OCI-LY3 (cell line): Measurements from ENCODE around the gene HDAC4.

Experiments
- H2AFZ ChIP-seq: fragments of 200-600, 300-600 bp; shearing (Covaris generic); 2 replicates; pipeline ENCODE4 v1.6.0; 2014; ENCODE audit warnings: antibody characterized with exemption, low read depth, low read length
- H3K27ac ChIP-seq: fragments of 200-600, 300-600 bp; sonication (generic); 2 replicates; pipeline ENCODE4 v1.5.1; 2014; ENCODE audit warnings: mild to moderate bottlenecking, low read length, moderate library complexity, mixed read lengths
- H3K27me3 ChIP-seq: fragments of 200-600, 300-600 bp; sonication (generic); 2 replicates; pipeline ENCODE4 v1.6.1; 2014; ENCODE audit warnings: low read depth, low read length, mixed read lengths
- H3K36me3 ChIP-seq: fragments of 200-600, 300-600 bp; sonication (generic); replicated peaks from 2 replicates; pipeline ENCODE3; 2014; ENCODE audit warnings: low read depth, low read length, mixed read lengths
- H3K4me1 ChIP-seq: fragments of 300-600, 200-600 bp; sonication (generic); 2 replicates; pipeline ENCODE4 v1.6.1; 2014; ENCODE audit warnings: low read length, mixed read lengths
- H3K4me2 ChIP-seq: fragments of 200-600, 300-600 bp; sonication (generic); 2 replicates; pipeline ENCODE4 v1.6.1; 2014; ENCODE audit warnings: low read length, mixed read lengths
- H3K4me3 ChIP-seq: fragments of 300-600, 200-600 bp; sonication (generic); 2 replicates; pipeline ENCODE4 v1.5.1; 2014; ENCODE audit warnings: antibody characterized with exemption, mild to moderate bottlenecking, low read length, moderate library complexity
- H3K79me2 ChIP-seq: fragments of 300-600, 200-600 bp; shearing (Covaris generic); 2 replicates; pipeline ENCODE4 v1.6.1; 2014; ENCODE audit warnings: mild to moderate bottlenecking, low read length, mixed read lengths
- H3K9ac ChIP-seq: fragments of 300-600, 200-600 bp; shearing (Covaris generic); 2 replicates; pipeline ENCODE4 v1.6.0; 2014; ENCODE audit warnings: mild to moderate bottlenecking, low read length, moderate library complexity
- H3K9me3 ChIP-seq: fragments of 200-600, 300-600 bp; shearing (Covaris generic); 2 replicates; pipeline ENCODE4 v1.6.1; 2014; ENCODE audit warnings: low read length, mixed read lengths; ENCODE audit not compliant: insufficient read depth
- H4K20me1 ChIP-seq: fragments of 200-600, 300-600 bp; sonication (generic); 2 replicates; pipeline ENCODE4 v1.6.1; 2016; ENCODE audit warnings: low read length, mixed read lengths; ENCODE audit not compliant: insufficient read depth
- CTCF ChIP-seq: fragments of 200-600, 300-600 bp; sonication (generic); IDR thresholded peaks from 2 replicates; pipeline ENCODE4 v1.5.1; 2014; ENCODE audit warnings: antibody characterized with exemption, low read length, low read depth
- EZH2phosphoT487 ChIP-seq: fragments of 200-600 bp; shearing (Covaris generic); IDR thresholded peaks from 2 replicates; pipeline ENCODE4 v1.6.1; 2018; ENCODE audit warnings: antibody characterized with exemption, mixed run types, low read depth

Gene HDAC4

GRCh38 chr2:239146011-239146641 is 254.7 kb downstream of the HDAC4 start:
- Histone ChIP-seq H3K9me3 (no peaks in the 10 kb centered on the region), H3K36me3 (no peaks in the 10 kb centered on the region), H3K9ac (no peak overlapping the region), H3K4me1 (no peaks in the 10 kb centered on the region), H2AFZ (no peak overlapping the region), H4K20me1 (no peaks in the 10 kb centered on the region), H3K79me2 (no peaks in the 10 kb centered on the region), H3K4me3 (no peak overlapping the region), H3K27me3 (no peaks in the 10 kb centered on the region), H3K27ac (no peak overlapping the region), H3K4me2 (no peak overlapping the region)
- TF ChIP-seq EZH2phosphoT487: no peak
- no peak for TF ChIP-seq CTCF

- H3K27ac ChIP-seq: no peak overlapping the region
- H2AFZ ChIP-seq: no peak overlapping the region
- no peak overlapping the region for H3K9ac ChIP-seq
Observed at GRCh38 chr2:239145601-239146000, 255.2 kb downstream of the HDAC4 start.

GRCh38 chr2:239145106-239145505 is 255.7 kb downstream of the HDAC4 start:
- Histone ChIP-seq H3K9me3 (no peaks in the 10 kb centered on the region), H3K4me1 (no peaks in the 10 kb centered on the region), H4K20me1 (no peaks in the 10 kb centered on the region), H3K79me2 (no peaks in the 10 kb centered on the region), H3K27me3 (no peaks in the 10 kb centered on the region), H3K36me3 (no peaks in the 10 kb centered on the region), H2AFZ (no peak overlapping the region), H3K9ac (no peak overlapping the region), H3K27ac (no peak overlapping the region), H3K4me3 (no peak overlapping the region), H3K4me2 (no peak overlapping the region)
- TF ChIP-seq CTCF (no peak), EZH2phosphoT487 (no peak)

More at GRCh38 chr2:239145601-239146000, 255.2 kb downstream of the HDAC4 start:
- H3K9me3 ChIP-seq: no peaks in the 10 kb centered on the region
- no peak for TF ChIP-seq CTCF
- no peak for TF ChIP-seq EZH2phosphoT487
- no peaks in the 10 kb centered on the region for H3K36me3 ChIP-seq
- H3K4me1 ChIP-seq: no peaks in the 10 kb centered on the region
- H3K27me3 ChIP-seq: no peaks in the 10 kb centered on the region
- no peaks in the 10 kb centered on the region for H3K79me2 ChIP-seq
- no peak overlapping the region for H3K4me3 ChIP-seq
- H3K4me2 ChIP-seq: no peak overlapping the region
- no peaks in the 10 kb centered on the region for H4K20me1 ChIP-seq

GRCh38 chr2:239144713-239144999 is 256.2 kb downstream of the HDAC4 start:
- H3K27me3 ChIP-seq: no peaks in the 10 kb centered on the region
- H3K9me3 ChIP-seq: no peaks in the 10 kb centered on the region
- TF ChIP-seq CTCF (no peak), EZH2phosphoT487 (no peak)
- no peaks in the 10 kb centered on the region for H4K20me1 ChIP-seq
- no peak overlapping the region for H3K9ac ChIP-seq
- no peaks in the 10 kb centered on the region for H3K4me1 ChIP-seq
- H3K79me2 ChIP-seq: no peaks in the 10 kb centered on the region
- no peak overlapping the region for H3K27ac ChIP-seq
- no peaks in the 10 kb centered on the region for H3K36me3 ChIP-seq
- no peak overlapping the region for H2AFZ ChIP-seq
- H3K4me2 ChIP-seq: no peak overlapping the region
- no peak overlapping the region for H3K4me3 ChIP-seq
